Activated CD8-positive, alpha-beta T cell treated with anti-CD3 and anti-CD28 coated beads for 36 hours (primary cell): ENCODE results near the gene SORL1-AS1.

Experiments used
- ATAC-seq: fragments of 200-7000 bp; cut with Tn5 transposase; one replicate; pipeline ENCODE4 v1.10.0; 2021; ENCODE audit warnings: mild to moderate bottlenecking, moderate library complexity
- CTCF ChIA-PET: fragments of 350-600 bp; sonication (Branson Sonifier 250); formaldehyde crosslinking; loops from one replicate; lab custom pipeline; 2021; ENCODE audit warnings: antibody characterized with exemption; lab: Charles Lee
- POLR2A ChIA-PET: fragments of 350-600 bp; sonication (Branson Sonifier 250); formaldehyde crosslinking; loops from one replicate; lab custom pipeline; 2021; ENCODE audit warnings: antibody characterized with exemption; lab: Charles Lee
- DNase-seq: peaks from one replicate; pipeline ENCODE4 v3.0.0-alpha.2; 2020
- H3K27ac Mint-ChIP-seq: one replicate; pipeline ENCODE4 v1.8.0; 2021; ENCODE audit warnings: mild to moderate bottlenecking, mixed read lengths
- H3K27me3 Mint-ChIP-seq: one replicate; pipeline ENCODE4 v1.8.0; 2021; ENCODE audit warnings: mixed read lengths
- H3K36me3 Mint-ChIP-seq: one replicate; pipeline ENCODE4 v1.8.0; 2021; ENCODE audit warnings: low read depth, mixed read lengths
- H3K4me1 Mint-ChIP-seq: one replicate; pipeline ENCODE4 v1.8.0; 2021; ENCODE audit warnings: low read depth, mixed read lengths
- H3K4me3 Mint-ChIP-seq: one replicate; pipeline ENCODE4 v1.8.0; 2021; ENCODE audit warnings: mild to moderate bottlenecking, moderate library complexity, mixed read lengths
- H3K9me3 Mint-ChIP-seq: one replicate; pipeline ENCODE4 v1.8.0; 2021; ENCODE audit warnings: mixed read lengths
- CTCF ChIP-seq: fragments of 200-600 bp; IDR thresholded peaks from one replicate; pipeline ENCODE4 v1.8.0; 2022; ENCODE audit warnings: antibody characterized with exemption, mild to moderate bottlenecking
- intact Hi-C: fragments of 100-400 bp; cut with micrococcal nuclease; formaldehyde crosslinking; loops from one replicate; pipeline ENCODE4 v1.10.0; 2022

The SORL1-AS1 gene

GRCh38 chr11:121406291-121406690, 46.5 kb downstream of the SORL1-AS1 start:
- no peak for TF ChIP-seq CTCF
- peaks cover 7% of the 10 kb centered on the region for H3K4me1 Mint-ChIP-seq
- H3K36me3 Mint-ChIP-seq, result peaks cover 6% of the 10 kb centered on the region
- H3K9me3 Mint-ChIP-seq, result peaks cover 10% of the 10 kb centered on the region
- intact Hi-C loops, result no loop called here
- DNase-seq, result no peak
- H3K27me3 Mint-ChIP-seq, result no peaks in the 10 kb centered on the region
- no peak for ATAC-seq
- no peak overlapping the region for H3K4me3 Mint-ChIP-seq
- H3K27ac Mint-ChIP-seq, result no peak overlapping the region
- ChIA-PET CTCF (interaction anchor here (0.7 kb wide), 1 partner anchor 9 kb away, joined by 3 read pairs; no protein-coding TSS in a partner anchor), POLR2A (no interaction called here)

- Mint-ChIP-seq H3K27me3 (no peaks in the 10 kb centered on the region), H3K27ac (no peak overlapping the region), H3K4me3 (no peak overlapping the region), H3K4me1 (peaks cover 6% of the 10 kb centered on the region), H3K9me3 (peaks cover 13% of the 10 kb centered on the region), H3K36me3 (peaks cover 6% of the 10 kb centered on the region)
- CTCF ChIA-PET, result interaction anchor here (0.6 kb wide), 1 partner anchor 8 kb away, joined by 3 read pairs; no protein-coding TSS in a partner anchor
- DNase-seq (no peak), ATAC-seq (no peak)
- intact Hi-C loops, result no loop called here
- TF ChIP-seq CTCF, result no peak
- POLR2A ChIA-PET, result no interaction called here
These were observed 47.1 kb downstream of the SORL1-AS1 start for GRCh38 chr11:121405646-121406045.

GRCh38 chr11:121394785-121395184, 58.0 kb downstream of the SORL1-AS1 start:
- no peaks in the 10 kb centered on the region for H3K27me3 Mint-ChIP-seq
- H3K27ac Mint-ChIP-seq, result no peak overlapping the region
- ChIA-PET POLR2A (interaction anchor here (0.6 to 1.5 kb wide), 2 partner anchors 10 to 29 kb away, joined by 3 to 4 read pairs; no protein-coding TSS in a partner anchor), CTCF (interaction anchor here (0.8 to 1.1 kb wide), 3 partner anchors 15 to 27 kb away, joined by 3 to 4 read pairs (median 3); no protein-coding TSS in a partner anchor)
- H3K9me3 Mint-ChIP-seq, result peaks cover 2% of the 10 kb centered on the region
- peaks cover 20% of the 10 kb centered on the region for H3K4me1 Mint-ChIP-seq
- H3K36me3 Mint-ChIP-seq, result no peaks in the 10 kb centered on the region
- DNase-seq (no peak), ATAC-seq (no peak)
- TF ChIP-seq CTCF, result no peak
- intact Hi-C loops, result no loop called here
- H3K4me3 Mint-ChIP-seq, result no peak overlapping the region

GRCh38 chr11:121393855-121394254, 58.9 kb downstream of the SORL1-AS1 start:
- TF ChIP-seq CTCF, result no peak
- ChIA-PET CTCF (interaction anchor here (1.0 kb wide), 1 partner anchor 26 kb away, joined by 3 read pairs; no protein-coding TSS in a partner anchor), POLR2A (interaction anchor here (1.1 kb wide), 1 partner anchor 9 kb away, joined by 5 read pairs; no protein-coding TSS in a partner anchor)
- Mint-ChIP-seq H3K27ac (no peak overlapping the region), H3K9me3 (no peaks in the 10 kb centered on the region), H3K36me3 (no peaks in the 10 kb centered on the region), H3K27me3 (no peaks in the 10 kb centered on the region), H3K4me3 (no peak overlapping the region), H3K4me1 (peaks cover 20% of the 10 kb centered on the region)
- no peak for ATAC-seq
- intact Hi-C loops, result no loop called here
- no peak for DNase-seq

GRCh38 chr11:121391914-121392313, 60.9 kb downstream of the SORL1-AS1 start:
- DNase-seq (no peak), ATAC-seq (no peak)
- no peaks in the 10 kb centered on the region for H3K27me3 Mint-ChIP-seq
- intact Hi-C loops, result no loop called here
- peaks cover 20% of the 10 kb centered on the region for H3K4me1 Mint-ChIP-seq
- ChIA-PET CTCF (no interaction called here), POLR2A (interaction anchor here (0.6 kb wide), 1 partner anchor 23 kb away, joined by 3 read pairs; no protein-coding TSS in a partner anchor)
- H3K27ac Mint-ChIP-seq, result no peak overlapping the region
- no peaks in the 10 kb centered on the region for H3K9me3 Mint-ChIP-seq
- no peaks in the 10 kb centered on the region for H3K36me3 Mint-ChIP-seq
- TF ChIP-seq CTCF, result no peak
- no peak overlapping the region for H3K4me3 Mint-ChIP-seq
